DMS 273 (cell line): ENCODE results near the gene RNF44.
A peak's percentile ranks its signal among the peaks of the same experiment; 100 is the strongest.
"Not testable (repeated sequence)": the region's sequence is repeated elsewhere in the genome, so short reads cannot be mapped to it uniquely, and the experiment has no call there.

ENCODE experiments used
- DNase-seq: peaks from one replicate; lab custom pipeline; 2025; ENCODE audit not compliant: unreplicated experiment; lab: John Stamatoyannopoulos, UW

The RNF44 gene

GRCh38 chr5:176552332-176552869, 15.2 kb upstream of the RNF44 start:
- DNase-seq, result no peak

GRCh38 chr5:176550937-176551336, 13.7 kb upstream of the RNF44 start:
- not testable (repeated sequence) for DNase-seq

GRCh38 chr5:176550275-176550831, 13.2 kb upstream of the RNF44 start:
- DNase-seq, result no peak

GRCh38 chr5:176549871-176550270, 12.7 kb upstream of the RNF44 start:
- DNase-seq, result no peak

- no peak for DNase-seq
Measured at GRCh38 chr5:176548967-176549444, 11.8 kb upstream of the RNF44 start, which contains the start of gene CDHR2. Gene CDHR2 (plus strand): TSS chr5:176549342. CDS start chr5:176565353, 16,011 bp downstream.

- DNase-seq, result no peak
Measured at GRCh38 chr5:176547802-176548201, 10.6 kb upstream of the RNF44 start.

GRCh38 chr5:176545737-176546509, 8.7 kb upstream of the RNF44 start:
- DNase-seq, result no peak

- DNase-seq, result no peak
Measured at GRCh38 chr5:176545388-176545736, 8.2 kb upstream of the RNF44 start.

GRCh38 chr5:176543428-176544182, 6.4 kb upstream of the RNF44 start:
- DNase-seq, result peak; percentile 89

GRCh38 chr5:176542596-176543427, 5.6 kb upstream of the RNF44 start:
- DNase-seq, result peak; percentile 85

GRCh38 chr5:176542135-176542595, 5.0 kb upstream of the RNF44 start:
- no peak for DNase-seq

GRCh38 chr5:176541338-176542134, 4.3 kb upstream of the RNF44 start:
- DNase-seq, result peak; percentile 79

- DNase-seq, result no peak
Measured at GRCh38 chr5:176540956-176541337, 3.7 kb upstream of the RNF44 start.

- DNase-seq, result no peak
Measured at GRCh38 chr5:176540476-176540899, 3.3 kb upstream of the RNF44 start.

- peak; percentile 63 for DNase-seq
Measured at GRCh38 chr5:176538989-176539384, 1.8 kb upstream of the RNF44 start.

- DNase-seq, result peak; percentile 80
Measured at GRCh38 chr5:176538230-176538988, 1.2 kb upstream of the RNF44 start.

GRCh38 chr5:176537554-176538229, 490 bp upstream of the RNF44 start:
- DNase-seq, result peak; percentile 100

GRCh38 chr5:176536132-176536901, 885 bp downstream of the RNF44 start:
- DNase-seq, result peak; percentile 87
